GM12878 (cell line): ENCODE results near the gene GBGT1. TPM values are rescaled to one million over a fixed set of nuclear protein-coding genes. Genes with fewer than 3 reads are reported as not detected.

Experiments
- ATAC-seq: fragments of 200-7000 bp; cut with Tn5 transposase; 3 replicates; pipeline ENCODE4 v1.9.1; 2020; ENCODE audit warnings: mild to moderate bottlenecking, moderate library complexity
- BruUV-seq: library from RNA; stranded (reverse); fragments of 400-500 nt; replicated peaks from 2 replicates; lab custom pipeline; 2021; lab: Mats Ljungman, UMichigan
- CTCF ChIA-PET: fragments of 300-600 bp; sonication (Branson Sonifier 250); formaldehyde crosslinking; extraction: SDS; loops from one replicate; lab custom pipeline; 2021; ENCODE audit warnings: inconsistent platforms; lab: Yijun Ruan, JAX
- POLR2A ChIA-PET: fragments of 350-600 bp; formaldehyde crosslinking; extraction: SDS; loops from one replicate; lab custom pipeline; 2021; ENCODE audit warnings: inconsistent platforms; lab: Charles Lee
- RAD21 ChIA-PET: fragments of 300-600 bp; sonication (Branson Sonifier 250); formaldehyde crosslinking; loops from one replicate; lab custom pipeline; 2023; ENCODE audit warnings: antibody characterized with exemption; ENCODE audit not compliant: unreplicated experiment; lab: Charles Lee
- SMC1A ChIA-PET: fragments of 300-600 bp; sonication (Branson Sonifier 250); formaldehyde crosslinking; loops from one replicate; lab custom pipeline; 2023; ENCODE audit not compliant: unreplicated experiment, uncharacterized antibody; lab: Charles Lee
- DNase-seq: peaks from one replicate; pipeline ENCODE4 v3.0.0-alpha.2; 2011; ENCODE audit warnings: low read depth, low spot score
- FAIRE-seq: peaks from 3 replicates; lab custom pipeline; 2011; peaks lifted over from hg19 to GRCh38; lab: Jason Lieb, UNC
- H2AFZ ChIP-seq: 2 replicates; pipeline ENCODE4 v1.6.0; 2011; ENCODE audit warnings: low read depth, low read length, control low read depth; ENCODE audit not compliant: control insufficient read depth
- H3K27ac ChIP-seq: 2 replicates; pipeline ENCODE4 v1.5.1; 2011; ENCODE audit warnings: control low read depth; ENCODE audit not compliant: control insufficient read depth, insufficient read depth
- H3K27me3 ChIP-seq, 2 experiments: replicated peaks in 1 of 2; 2 replicates each; pipeline versions ENCODE4 v1.6.0 to v1.6.1; 2011; ENCODE audit warnings: low read length in 1 of 2; ENCODE audit not compliant: control insufficient read depth in 2 of 2, insufficient read depth in 2 of 2
- H3K36me3 ChIP-seq, 2 experiments: 2 replicates each; pipeline ENCODE4 v1.5.1; 2011; ENCODE audit warnings: low read length in 1 of 2; ENCODE audit not compliant: control insufficient read depth in 2 of 2, insufficient read depth in 2 of 2
- H3K4me1 ChIP-seq: 2 replicates; pipeline ENCODE4 v1.6.1; 2011; ENCODE audit warnings: mild to moderate bottlenecking, low read length, moderate library complexity, mixed read lengths; ENCODE audit not compliant: control insufficient read depth, insufficient read depth
- H3K4me2 ChIP-seq: 2 replicates; pipeline ENCODE4 v1.6.0; 2011; ENCODE audit warnings: control low read depth; ENCODE audit not compliant: control insufficient read depth, insufficient read depth
- H3K4me3 ChIP-seq: fragments of 200-600 bp; sonication (generic); 2 replicates; pipeline ENCODE4 v1.5.1; 2016
- H3K79me2 ChIP-seq: 2 replicates; pipeline ENCODE4 v1.6.0; 2011; ENCODE audit warnings: low read length; ENCODE audit not compliant: control insufficient read depth, insufficient read depth
- H3K9ac ChIP-seq: 2 replicates; pipeline ENCODE4 v1.8.0; 2011; ENCODE audit warnings: low read length, control low read depth, mixed read lengths; ENCODE audit not compliant: control insufficient read depth, insufficient read depth
- H3K9me3 ChIP-seq: replicated peaks from 3 replicates; pipeline ENCODE4 v1.5.1; 2011; ENCODE audit warnings: mild to moderate bottlenecking, low read length; ENCODE audit not compliant: control insufficient read depth, insufficient read depth
- H4K20me1 ChIP-seq: 2 replicates; pipeline ENCODE4 v1.6.0; 2011; ENCODE audit not compliant: control insufficient read depth, insufficient read depth
- BRCA1 ChIP-seq: IDR thresholded peaks from 2 replicates; pipeline ENCODE4 v1.6.1; 2011; ENCODE audit warnings: low read depth, low read length, improper control_type of control experiment
- GATAD2B ChIP-seq: fragments of 450-650 bp; conservative IDR thresholded peaks from 2 replicates; pipeline ENCODE4 v1.6.1; 2017; ENCODE audit warnings: low read depth, mild to moderate bottlenecking, moderate library complexity
- HCFC1 ChIP-seq: fragments of 150-350 bp; IDR thresholded peaks from 2 replicates; pipeline ENCODE4 v1.6.1; 2014; ENCODE audit warnings: low read length
- IKZF1 ChIP-seq: fragments of 450-650 bp; conservative IDR thresholded peaks from 2 replicates; pipeline ENCODE4 v1.6.1; 2017; ENCODE audit warnings: antibody characterized with exemption, mild to moderate bottlenecking
- IRF4 ChIP-seq: IDR thresholded peaks from 2 replicates; pipeline ENCODE4 v1.6.1; 2011; ENCODE audit warnings: low read depth, low read length
- KDM1A ChIP-seq: fragments of 200-600 bp; sonication (generic); IDR thresholded peaks from 2 replicates; pipeline ENCODE4 v1.6.1; 2016; ENCODE audit warnings: borderline replicate concordance
- NRF1 ChIP-seq: conservative IDR thresholded peaks from 2 replicates; pipeline ENCODE4 v1.6.1; 2011; ENCODE audit warnings: mild to moderate bottlenecking, low read depth, low read length, improper control_type of control experiment
- PRDM15 ChIP-seq: fragments of 450-650 bp; formaldehyde crosslinking; IDR thresholded peaks from 2 replicates; pipeline ENCODE4 v1.4.0; 2020; ENCODE audit warnings: mild to moderate bottlenecking, moderate library complexity
- RB1 ChIP-seq: fragments of 450-650 bp; formaldehyde crosslinking; IDR thresholded peaks from 2 replicates; pipeline ENCODE4 v1.6.1; 2017; ENCODE audit warnings: mild to moderate bottlenecking, borderline replicate concordance
- RBBP5 ChIP-seq: fragments of 200-600 bp; sonication (generic); conservative IDR thresholded peaks from 2 replicates; pipeline ENCODE4 v1.6.1; 2016
- WGBS: methylation state at CpG from one replicate; pipeline ENCODE4 v1.1.6; 2016; ENCODE audit warnings: low lambda C conversion rate; ENCODE audit not compliant: insufficient replicate concordance, insufficient coverage; ENCODE audit errors: missing lambda C conversion rate; 5-methylcytosine and 5-hydroxymethylcytosine counted together
- in situ Hi-C: fragments of 300-500 bp; cut with MboI; formaldehyde crosslinking; loops from 9 replicates; pipeline ENCODE4 v1.14.3; 2018; ENCODE audit warnings: mixed read lengths
- intact Hi-C: fragments of 100-400 bp; cut with micrococcal nuclease; formaldehyde crosslinking; loops from one replicate; pipeline ENCODE4 v1.14.2; 2022; ENCODE audit not compliant: unreplicated experiment
- polyA plus RNA-seq, 11 experiments: library from polyadenylated mRNA; depleted of rRNA in 4 of 11; unstranded in 6 of 11; stranded (reverse) in 5 of 11; fragments of >200 nt; fragmentation: Nextera tagmentation in 4 of 11; fragmentation: Illumina TruSeq in 1 of 11; extraction: Ambion mirVana in 4 of 11; extraction: Trizol in 1 of 11; gene quantifications; 1 replicate in 1 of 11; 2 replicates in 10 of 11; pipeline versions ENCODE4 v1.2.1 to v1.2.3, GENCODE V29; 2011 to 2016; ENCODE audit warnings: inconsistent platforms in 2 of 11, missing spikeins in 2 of 11, low read depth in 1 of 11
- total RNA-seq, 4 experiments: library from RNA; depleted of rRNA in 3 of 4; stranded (reverse); fragments of >200 nt in 3 of 4; fragmentation: Illumina TruSeq in 1 of 4; extraction: Trizol in 1 of 4; gene quantifications; 2 replicates each; pipeline versions ENCODE4 v1.2.1 to v1.2.3, GENCODE V29; 2013 to 2021

GBGT1 gene
- total and polyA plus RNA-seq, 10 of the 15 experiments (the other 5 are each of a cell fraction or from before 2014, with no cell fraction given): 0.08 to 1.9 (median 0.49) TPM

GRCh38 chr9:133122935-133123611, 40.6 kb downstream of the GBGT1 start:
- TF ChIP-seq NRF1: no peak
- Histone ChIP-seq H3K4me3 (no peak overlapping the region), H3K27me3 (no peaks in the 10 kb centered on the region), H3K27ac (no peak overlapping the region), H3K4me1 (peaks cover 56% of the 10 kb centered on the region), H3K4me2 (no peak overlapping the region), H3K9me3 (no peaks in the 10 kb centered on the region), H3K36me3 (no peaks in the 10 kb centered on the region; a peak in 1 of 4 replicates), H4K20me1 (no peaks in the 10 kb centered on the region; the same call in 1 of the 2 replicates), H3K9ac (no peak overlapping the region), H3K79me2 (peaks cover 38% of the 10 kb centered on the region), H2AFZ (no peak overlapping the region)
- ATAC-seq: no peak
- POLR2A ChIA-PET: interaction anchor here (0.6 to 2.1 kb wide), 4 partner anchors 10 to 1813 kb away, joined by 3 to 7 read pairs (median 3); no protein-coding TSS in a partner anchor
- intact Hi-C loops: no loop called here
- no peak for DNase-seq
- CTCF ChIA-PET: interaction anchor here (22.5 kb wide), 1 partner anchor 23 kb away, joined by 401 read pairs; no protein-coding TSS in a partner anchor
- SMC1A ChIA-PET: interaction anchor here (2.1 kb wide), 1 partner anchor 21 kb away, joined by 6 read pairs; no protein-coding TSS in a partner anchor
- in situ Hi-C loops: no loop called here
- FAIRE-seq: no peak
- RAD21 ChIA-PET: interaction anchor here (14.4 kb wide), 1 partner anchor 23 kb away, joined by 219 read pairs; no protein-coding TSS in a partner anchor
- WGBS: 83% methylated on average over 19 of the region's 19 CpGs
- BruUV-seq: no TSS peak

- no TSS peak for BruUV-seq
- Histone ChIP-seq H3K4me2 (no peak overlapping the region), H3K9ac (no peak overlapping the region), H3K79me2 (peaks cover 41% of the 10 kb centered on the region), H3K27me3 (no peaks in the 10 kb centered on the region), H3K4me1 (peaks cover 57% of the 10 kb centered on the region), H4K20me1 (no peaks in the 10 kb centered on the region; the same call in 1 of the 2 replicates), H2AFZ (no peak overlapping the region), H3K9me3 (no peaks in the 10 kb centered on the region), H3K4me3 (no peak overlapping the region), H3K36me3 (no peaks in the 10 kb centered on the region; a peak in 1 of 4 replicates), H3K27ac (no peak overlapping the region)
- ChIA-PET RAD21 (interaction anchor here (14.4 kb wide), 1 partner anchor 23 kb away, joined by 219 read pairs; no protein-coding TSS in a partner anchor), POLR2A (interaction anchor here (1.1 to 2.1 kb wide), 3 partner anchors 10 to 22 kb away, joined by 3 to 7 read pairs (median 3); no protein-coding TSS in a partner anchor), SMC1A (interaction anchor here (2.1 kb wide), 1 partner anchor 22 kb away, joined by 6 read pairs; no protein-coding TSS in a partner anchor), CTCF (interaction anchor here (22.5 kb wide), 1 partner anchor 24 kb away, joined by 401 read pairs; no protein-coding TSS in a partner anchor)
- no peak for DNase-seq
- in situ Hi-C loops: no loop called here
- intact Hi-C loops: no loop called here
- 97% methylated on average over 4 of the region's 4 CpGs for WGBS
- no peak for FAIRE-seq
- ATAC-seq: no peak
- TF ChIP-seq HCFC1: no peak
- TF ChIP-seq RB1: no peak
- TF ChIP-seq IKZF1: no peak
- no peak for TF ChIP-seq KDM1A
- no peak for TF ChIP-seq BRCA1
- no peak for TF ChIP-seq RBBP5
- TF ChIP-seq PRDM15 (CRISPR knock-in tag): no peak
- no peak for TF ChIP-seq GATAD2B
- TF ChIP-seq IRF4: no peak
These were observed 41.1 kb downstream of the GBGT1 start for GRCh38 chr9:133122605-133122934.
